Kasumi-1 (cell line): ENCODE results near the gene RNF220.
A peak's percentile ranks its signal among the peaks of the same experiment; 100 is the strongest.

Source experiments
- DNase-seq, 2 experiments: peaks; one replicate each; lab custom pipeline; 2025; lab: John Stamatoyannopoulos, UW

The RNF220 gene

GRCh38 chr1:44436401-44437106 lies 31.5 kb downstream of the RNF220 start:
- DNase-seq = no peak

GRCh38 chr1:44437107-44437716 lies 32.2 kb downstream of the RNF220 start:
- no peak for DNase-seq

GRCh38 chr1:44442791-44443190 lies 37.7 kb downstream of the RNF220 start:
- no peak for DNase-seq

GRCh38 chr1:44447051-44447810 lies 42.2 kb downstream of the RNF220 start:
- DNase-seq = no peak

- no peak for DNase-seq
These were observed 48.8 kb downstream of the RNF220 start for GRCh38 chr1:44453798-44454349.

GRCh38 chr1:44454704-44455103 lies 49.6 kb downstream of the RNF220 start:
- DNase-seq = no peak

GRCh38 chr1:44460107-44460882 lies 55.2 kb downstream of the RNF220 start:
- DNase-seq = peak; percentile 65 to 73

GRCh38 chr1:44464361-44464760 lies 59.3 kb downstream of the RNF220 start:
- DNase-seq = no peak

GRCh38 chr1:44467566-44467965 lies 62.5 kb downstream of the RNF220 start:
- no peak for DNase-seq

- DNase-seq = no peak
These were observed 66.9 kb downstream of the RNF220 start for GRCh38 chr1:44471911-44472453.

- no peak for DNase-seq
These were observed 67.8 kb downstream of the RNF220 start for GRCh38 chr1:44472620-44473525.

- no peak for DNase-seq
These were observed 71.8 kb downstream of the RNF220 start for GRCh38 chr1:44476891-44477290.

GRCh38 chr1:44481701-44482100 lies 76.6 kb downstream of the RNF220 start:
- no peak for DNase-seq

GRCh38 chr1:44483089-44483874 lies 78.2 kb downstream of the RNF220 start:
- no peak for DNase-seq

- DNase-seq = peak; percentile 43 to 45
These were observed 79.2 kb downstream of the RNF220 start for GRCh38 chr1:44484155-44484688.

- DNase-seq = peak; percentile 83 to 88
These were observed 80.3 kb downstream of the RNF220 start for GRCh38 chr1:44485229-44485933.

GRCh38 chr1:44485934-44486460 lies 80.9 kb downstream of the RNF220 start:
- DNase-seq = no peak

- no peak for DNase-seq
These were observed 84.4 kb downstream of the RNF220 start for GRCh38 chr1:44489481-44489880.
